Lung (tissue), 12 donors: Measurements from ENCODE around the gene WNT9B. TPM values are rescaled to one million over a fixed set of nuclear protein-coding genes. Genes with fewer than 3 reads are reported as not detected.

Experiments used
- ATAC-seq: fragments of 200-7000 bp; cut with Tn5 transposase; one replicate; pipeline ENCODE4 v1.9.1; 2020; ENCODE audit warnings: moderate number of reproducible peaks; ENCODE audit not compliant: insufficient read depth, low FRiP score
- DNase-seq, 3 donors: peaks; one replicate each; pipeline ENCODE4 v3.0.0-alpha.2; 2013 to 2017
- H3K27ac ChIP-seq, 2 donors: one replicate each; pipeline ENCODE4 v1.5.1; 2013; ENCODE audit warnings: mild to moderate bottlenecking in 2 of 2, moderate library complexity in 2 of 2, control low read depth in 1 of 2, inconsistent platforms in 1 of 2, low read depth in 1 of 2, low read length in 1 of 2
- H3K27me3 ChIP-seq, 3 donors: one replicate each; pipeline ENCODE4 v1.5.1; 2013; ENCODE audit warnings: low read length in 2 of 3; ENCODE audit not compliant: control insufficient read depth in 3 of 3, insufficient read depth in 3 of 3
- H3K36me3 ChIP-seq, 4 donors: one replicate each; pipeline ENCODE4 v1.5.1; 2013; ENCODE audit warnings: low read length in 4 of 4, mild to moderate bottlenecking in 1 of 4, moderate library complexity in 1 of 4; ENCODE audit not compliant: control insufficient read depth in 4 of 4, insufficient read depth in 4 of 4
- H3K4me1 ChIP-seq, 5 donors: one replicate each; pipeline ENCODE4 v1.5.1; 2013; ENCODE audit warnings: low read length in 5 of 5, mild to moderate bottlenecking in 2 of 5, moderate library complexity in 1 of 5; ENCODE audit not compliant: control insufficient read depth in 5 of 5, insufficient read depth in 5 of 5
- H3K4me3 ChIP-seq: one replicate; pipeline ENCODE4 v1.5.1; 2013; ENCODE audit warnings: mild to moderate bottlenecking, control low read depth, moderate library complexity
- H3K9ac ChIP-seq, 2 donors: one replicate each; pipeline ENCODE4 v1.5.1; 2013; ENCODE audit warnings: low read length in 2 of 2, control low read depth in 1 of 2; ENCODE audit not compliant: insufficient read depth in 1 of 2
- H3K9me3 ChIP-seq, 4 donors: one replicate each; pipeline ENCODE4 v1.5.1; 2013; ENCODE audit warnings: low read length in 3 of 4, mild to moderate bottlenecking in 1 of 4, moderate library complexity in 1 of 4; ENCODE audit not compliant: control insufficient read depth in 4 of 4, insufficient read depth in 3 of 4
- WGBS, 2 donors: extraction: QIAGEN DNeasy Blood & Tissue Kit; methylation state at CpG; one replicate each; pipeline ENCODE4 v1.1.7; 2013; 5-methylcytosine and 5-hydroxymethylcytosine counted together
- polyA plus RNA-seq, 2 donors: library from polyadenylated mRNA; stranded (reverse); fragments of 200-250 nt; gene quantifications; one replicate each; pipeline ENCODE4 v1.2.1, GENCODE V29; 2013
- total RNA-seq, 2 donors: library from RNA; depleted of rRNA in 1 of 2; stranded (reverse); fragments of >200 nt in 1 of 2; gene quantifications; one replicate each; pipeline ENCODE4 v1.2.1, GENCODE V29; 2014 to 2021
- TF ChIP-seq, protein P1 (sequence below): IDR thresholded peaks from 2 replicates; pipeline ENCODE4 v1.5.1; 2012; ENCODE audit warnings: mild to moderate bottlenecking; ENCODE audit errors: control extremely low read depth, extremely low read depth
- donor health status: control.
- donor health status: control.
- donor health status: Bipolar disorder and iron deficiency.
- donor health status: healthy.
- donor health status: DM: yes; HTN: yes; CAD: no.

WNT9B gene
- total and polyA plus RNA-seq, 4 donors: 0.11 to 0.33 (median 0.17) TPM

DNA sequence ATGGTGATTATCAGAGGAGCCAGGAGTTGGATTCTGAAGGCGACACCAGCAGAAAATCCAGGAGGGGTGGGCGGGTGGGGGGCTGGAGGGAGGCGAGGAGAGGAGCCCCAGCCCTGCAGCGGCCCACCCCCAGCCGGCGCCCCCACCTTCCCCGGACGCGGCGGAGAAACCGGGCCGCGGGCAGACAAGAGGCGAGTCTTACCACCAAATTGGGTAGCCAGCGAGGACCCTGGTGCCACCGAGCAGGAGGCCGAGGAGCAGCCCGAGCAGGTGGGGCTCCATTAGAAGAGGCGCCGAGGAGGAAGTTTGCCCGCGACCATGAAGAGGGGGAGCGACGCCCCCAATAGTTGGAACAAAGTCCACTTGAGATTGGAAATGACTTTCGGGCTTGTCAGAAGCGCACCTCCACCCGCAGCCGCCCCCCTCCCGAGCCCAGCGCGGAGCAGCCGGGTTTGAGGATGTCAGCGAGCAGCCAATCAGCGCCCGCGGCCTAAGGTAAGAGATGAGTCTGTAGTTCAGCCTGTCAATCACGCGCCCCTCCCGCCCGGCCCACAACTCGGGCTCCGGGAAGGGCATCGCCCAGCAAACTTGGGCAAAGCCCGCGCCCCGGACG lies 33.0 kb upstream of the WNT9B start, which contains the start of gene WNT3:
Gene WNT3, minus strand, starts transcription at position 377 of the 613 bp plus-strand sequence. Its CDS starts 95 bp downstream, at position 282.
- no peak for ATAC-seq

DNA sequence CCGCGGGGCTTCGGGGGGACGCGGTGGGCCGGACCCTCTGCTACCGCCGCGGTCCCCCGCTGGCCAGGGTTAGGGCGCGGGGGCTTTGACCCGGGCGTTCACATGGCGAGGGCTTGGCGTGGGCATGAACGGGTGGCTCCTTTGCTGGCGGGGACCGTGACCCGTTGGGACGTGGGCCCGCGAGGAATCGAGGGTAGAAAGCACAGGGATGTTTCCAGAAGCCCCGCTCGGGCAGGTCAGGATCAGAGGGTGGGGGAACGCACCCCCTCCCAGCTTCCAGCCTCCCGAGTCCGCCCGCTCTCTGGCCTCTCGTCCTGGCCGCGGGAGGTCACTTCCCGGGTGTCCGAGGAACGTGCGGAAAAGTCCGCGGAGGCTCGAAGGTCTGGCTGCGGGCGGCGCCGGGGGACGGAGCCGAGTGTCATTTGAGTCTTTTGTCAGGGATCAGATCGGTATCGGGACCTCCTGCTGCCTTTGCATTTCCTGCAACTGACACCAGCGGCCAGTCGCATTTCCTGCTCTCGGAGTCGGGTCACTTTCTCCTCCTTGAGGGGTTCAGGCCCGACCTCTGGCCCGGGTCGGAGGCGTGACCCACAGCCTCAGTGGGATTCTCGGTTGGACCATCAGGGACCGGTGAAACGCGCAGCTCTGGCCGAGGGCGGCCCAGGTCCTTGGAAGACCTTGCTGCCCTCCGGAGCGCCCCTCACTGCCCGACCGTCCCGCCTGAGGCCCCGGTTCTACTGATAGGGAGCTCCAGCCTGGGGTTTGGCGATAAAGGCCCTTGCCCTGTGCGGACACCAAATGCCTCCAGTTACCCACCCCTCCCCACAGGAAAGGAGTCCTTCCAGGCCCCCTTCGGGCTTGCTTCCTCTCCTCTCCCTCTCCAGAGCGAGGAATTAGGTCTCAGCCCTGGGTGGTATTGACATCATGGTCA lies 32.2 kb upstream of the WNT9B start:
- H3K4me3 ChIP-seq: peak overlapping the region; percentile 5
- 3 to 4% methylated on average over 65 to 72 of the region's 72 CpGs for WGBS, 2 donors
- H3K9me3 ChIP-seq: peaks cover 0 to 5% (median 0%) of the 10 kb centered on the region in 4 donors
- H3K27ac ChIP-seq: no peak overlapping the region
- no peak overlapping the region for H3K9ac ChIP-seq
- ATAC-seq (no peak), DNase-seq (peak in 1 of 3 donors; percentile 28)
- TF ChIP-seq, protein P1, sequence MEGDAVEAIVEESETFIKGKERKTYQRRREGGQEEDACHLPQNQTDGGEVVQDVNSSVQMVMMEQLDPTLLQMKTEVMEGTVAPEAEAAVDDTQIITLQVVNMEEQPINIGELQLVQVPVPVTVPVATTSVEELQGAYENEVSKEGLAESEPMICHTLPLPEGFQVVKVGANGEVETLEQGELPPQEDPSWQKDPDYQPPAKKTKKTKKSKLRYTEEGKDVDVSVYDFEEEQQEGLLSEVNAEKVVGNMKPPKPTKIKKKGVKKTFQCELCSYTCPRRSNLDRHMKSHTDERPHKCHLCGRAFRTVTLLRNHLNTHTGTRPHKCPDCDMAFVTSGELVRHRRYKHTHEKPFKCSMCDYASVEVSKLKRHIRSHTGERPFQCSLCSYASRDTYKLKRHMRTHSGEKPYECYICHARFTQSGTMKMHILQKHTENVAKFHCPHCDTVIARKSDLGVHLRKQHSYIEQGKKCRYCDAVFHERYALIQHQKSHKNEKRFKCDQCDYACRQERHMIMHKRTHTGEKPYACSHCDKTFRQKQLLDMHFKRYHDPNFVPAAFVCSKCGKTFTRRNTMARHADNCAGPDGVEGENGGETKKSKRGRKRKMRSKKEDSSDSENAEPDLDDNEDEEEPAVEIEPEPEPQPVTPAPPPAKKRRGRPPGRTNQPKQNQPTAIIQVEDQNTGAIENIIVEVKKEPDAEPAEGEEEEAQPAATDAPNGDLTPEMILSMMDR: no peak
- peaks cover 0 to 15% (median 0%) of the 10 kb centered on the region in 5 donors for H3K4me1 ChIP-seq
- H3K27me3 ChIP-seq: peaks cover 8 to 84% (median 69%) of the 10 kb centered on the region in 3 donors
- H3K36me3 ChIP-seq: no peaks in the 10 kb centered on the region

More for the DNA sequence above, 33.0 kb upstream of the WNT9B start, which contains the start of gene WNT3:
- Histone ChIP-seq H3K9me3 (peaks cover 0 to 5% (median 0%) of the 10 kb centered on the region in 4 donors), H3K36me3 (no peaks in the 10 kb centered on the region), H3K27me3 (peaks cover 8 to 87% (median 74%) of the 10 kb centered on the region in 3 donors), H3K4me3 (peak within 1 kb of the TSS; percentile 5), H3K27ac (no peak within 1 kb of the TSS), H3K9ac (no peak within 1 kb of the TSS), H3K4me1 (peaks cover 0 to 15% (median 0%) of the 10 kb centered on the region in 5 donors)
- DNase-seq: no peak
- WGBS, 2 donors: 1 to 2% methylated on average over 34 to 47 of the region's 47 CpGs
- TF ChIP-seq, protein P1: no peak

- no peak overlapping the region for H3K4me3 ChIP-seq
- H3K36me3 ChIP-seq: no peaks in the 10 kb centered on the region
- ATAC-seq: no peak
- WGBS, 2 donors: 6 to 10% methylated on average over 24 of the region's 24 CpGs
- H3K4me1 ChIP-seq: peaks cover 0 to 15% (median 0%) of the 10 kb centered on the region in 5 donors
- no peak overlapping the region for H3K9ac ChIP-seq
- TF ChIP-seq, protein P1: no peak
- H3K27me3 ChIP-seq: peaks cover 8 to 80% (median 64%) of the 10 kb centered on the region in 3 donors
- no peak for DNase-seq
- H3K9me3 ChIP-seq: peaks cover 0 to 5% (median 0%) of the 10 kb centered on the region in 4 donors
- H3K27ac ChIP-seq: no peak overlapping the region
Observed at GRCh38 chr17:46819906-46820351, 31.5 kb upstream of the WNT9B start.
